ENCODE measurements around the gene ZNF217. TPM values are rescaled to one million over a fixed set of nuclear protein-coding genes. Genes with fewer than 3 reads are reported as not detected.
A peak's percentile ranks its signal among the peaks of the same experiment; 100 is the strongest.
"Not testable (repeated sequence)": the region's sequence is repeated elsewhere in the genome, so short reads cannot be mapped to it uniquely, and the experiment has no call there.

The ZNF217 gene
- total RNA-seq, 1 experiment from 2014 or later = 42.8 TPM

DNA sequence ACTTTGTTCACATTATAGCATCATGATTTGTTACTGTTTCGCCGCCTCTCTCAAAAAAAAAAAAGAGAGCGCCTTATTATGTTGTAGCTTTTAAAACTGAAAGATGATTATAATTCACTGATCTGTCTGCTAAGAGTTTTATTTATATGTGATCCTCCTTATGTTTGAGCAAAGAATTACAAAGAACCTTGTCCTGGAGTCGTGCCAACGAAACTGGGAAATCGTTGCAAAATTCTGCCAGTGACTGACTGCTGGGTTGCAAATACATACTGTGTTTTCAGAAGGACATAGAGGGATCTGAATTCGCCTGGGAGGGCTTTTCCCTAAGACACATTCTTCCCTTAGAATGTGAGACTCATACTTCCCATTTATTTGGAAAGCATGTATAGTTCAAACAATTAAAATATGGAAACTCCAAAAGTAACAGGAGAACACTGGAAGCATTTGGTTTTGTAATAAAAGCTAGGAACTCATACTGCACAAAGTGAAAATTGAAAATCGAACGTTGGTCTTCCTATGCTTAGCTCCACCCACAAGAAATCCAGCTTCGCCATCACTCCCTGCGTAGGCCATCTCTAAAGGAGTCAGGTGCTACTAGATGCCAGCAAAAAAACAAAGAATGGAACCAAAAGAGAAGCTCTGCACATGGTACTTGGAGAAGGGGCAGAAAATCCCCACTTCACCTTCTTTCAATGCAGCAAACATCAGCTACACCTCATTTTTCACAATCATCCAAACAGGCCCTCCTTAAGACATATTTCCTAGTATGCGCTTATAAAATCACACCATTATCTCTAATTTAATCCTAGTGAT is 2.8 kb upstream of the ZNF217 start:
- not testable (repeated sequence) for H3K36me3 ChIP-seq; H3K27ac ChIP-seq; DNase-seq; H3K4me3 ChIP-seq; H3K27me3 ChIP-seq; H3K9me3 ChIP-seq (replicated peaks); H3K4me1 ChIP-seq

GRCh38 chr20:53595742-53596141 is 2.1 kb upstream of the ZNF217 start:
- H3K9me3 ChIP-seq (replicated peaks); H3K4me3 ChIP-seq; H3K36me3 ChIP-seq; H3K27me3 ChIP-seq; H3K4me1 ChIP-seq; H3K27ac ChIP-seq; DNase-seq: not testable (repeated sequence)

- Histone ChIP-seq H3K4me3 (peak overlapping the region; percentile 97), H3K4me1 (peaks cover 3% of the 10 kb centered on the region), H3K9me3 (replicated peaks) (no peaks in the 10 kb centered on the region), H3K36me3 (peaks cover 2% of the 10 kb centered on the region; the same call in 1 of the 2 replicates), H3K27me3 (no peaks in the 10 kb centered on the region), H3K27ac (peak overlapping the region; percentile 79)
- no peak for DNase-seq
Observed at GRCh38 chr20:53595018-53595378, 1.4 kb upstream of the ZNF217 start.

DNA sequence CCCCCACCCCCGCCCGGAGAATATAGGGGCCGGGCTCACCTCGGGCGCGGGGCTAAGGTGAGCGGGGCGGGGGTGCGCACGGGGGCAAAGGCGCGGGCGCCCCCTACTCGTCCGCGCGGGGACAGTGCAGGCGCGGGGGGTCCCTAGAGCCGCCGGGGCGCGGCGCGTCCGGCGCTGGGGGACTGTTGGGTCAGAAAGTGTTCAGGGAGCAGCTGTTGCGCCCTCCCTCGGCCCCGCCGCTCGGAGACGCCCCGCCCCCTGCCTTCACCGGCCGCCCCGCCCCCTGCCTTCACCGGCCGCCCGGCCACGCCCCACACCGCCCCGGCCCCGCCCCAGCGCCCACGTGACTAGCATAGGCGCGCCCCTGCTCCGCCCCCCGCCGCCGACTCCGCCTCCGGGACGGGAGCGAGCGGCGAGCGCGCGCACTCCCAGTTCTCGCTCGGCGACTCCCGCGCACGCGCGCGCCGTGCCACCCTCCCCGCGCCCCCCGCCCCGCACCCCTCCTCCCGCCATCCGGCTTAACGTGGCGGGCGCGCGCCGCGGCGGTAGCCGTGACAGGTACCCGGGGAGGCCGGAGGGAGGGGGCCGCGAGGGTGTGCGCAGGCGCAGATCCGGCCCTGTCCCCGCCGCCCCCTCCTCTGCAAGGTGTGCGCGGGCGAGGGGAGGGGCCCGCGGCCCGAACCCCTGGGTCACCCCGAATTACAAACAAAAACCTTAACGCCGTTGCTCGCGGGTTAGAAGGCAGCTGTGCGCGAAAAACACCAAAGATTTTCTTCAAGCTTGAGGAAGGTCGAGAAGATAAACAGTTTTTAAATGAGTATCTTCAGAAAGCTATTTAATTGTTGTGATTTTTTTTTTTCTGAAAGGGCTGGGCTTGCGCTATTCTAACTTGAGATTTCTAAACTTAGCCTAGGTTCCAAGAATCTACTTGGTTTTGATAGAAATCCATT is 704 bp upstream of the ZNF217 start:
- peaks cover 3% of the 10 kb centered on the region; the same call in 1 of the 2 replicates for H3K36me3 ChIP-seq
- peaks cover 8% of the 10 kb centered on the region for H3K4me1 ChIP-seq
- H3K27ac ChIP-seq = peak overlapping the region; percentile 81
- no peaks in the 10 kb centered on the region for H3K27me3 ChIP-seq
- no peaks in the 10 kb centered on the region for H3K9me3 ChIP-seq (replicated peaks)
- peak overlapping the region; percentile 99 for H3K4me3 ChIP-seq
- peak; percentile 98 for DNase-seq

DNA sequence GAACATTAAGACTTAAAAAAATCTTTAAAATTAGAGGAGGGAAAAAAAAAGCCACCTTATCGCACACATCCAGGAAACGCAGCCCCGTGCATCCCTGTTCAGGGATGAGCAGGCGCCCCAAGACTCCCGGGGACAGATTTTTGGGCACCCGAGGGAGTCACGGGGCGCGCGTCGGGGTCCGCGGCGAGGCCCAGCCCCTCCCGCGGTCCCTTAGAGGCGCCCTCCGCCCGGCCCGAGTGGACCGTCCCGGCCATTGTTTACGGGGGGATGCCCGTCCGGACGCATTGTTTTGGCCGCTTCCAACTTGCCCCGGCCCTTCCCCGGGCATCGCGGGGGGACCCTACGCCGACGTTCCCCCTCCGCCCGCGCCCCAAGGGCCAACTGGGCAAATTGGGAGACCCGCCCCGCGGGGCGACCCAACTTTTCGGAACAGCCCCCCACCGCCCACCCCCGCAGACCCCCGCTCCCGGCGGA is 610 bp downstream of the ZNF217 start:
- Histone ChIP-seq H3K27me3 (no peaks in the 10 kb centered on the region), H3K36me3 (peaks cover 3% of the 10 kb centered on the region; the same call in 1 of the 2 replicates), H3K9me3 (replicated peaks) (no peaks in the 10 kb centered on the region), H3K4me3 (peak overlapping the region; percentile 99), H3K4me1 (peaks cover 14% of the 10 kb centered on the region), H3K27ac (peak overlapping the region; percentile 96)
- peak; percentile 52 to 61 for DNase-seq

GRCh38 chr20:53592454-53592991 is 1.1 kb downstream of the ZNF217 start:
- peak; percentile 84 to 86 for DNase-seq
- H3K4me3 ChIP-seq = peak overlapping the region; percentile 99
- peaks cover 14% of the 10 kb centered on the region for H3K4me1 ChIP-seq
- not testable (repeated sequence) for H3K9me3 ChIP-seq (replicated peaks); H3K36me3 ChIP-seq; H3K27me3 ChIP-seq
- peak overlapping the region; percentile 96 for H3K27ac ChIP-seq

DNA sequence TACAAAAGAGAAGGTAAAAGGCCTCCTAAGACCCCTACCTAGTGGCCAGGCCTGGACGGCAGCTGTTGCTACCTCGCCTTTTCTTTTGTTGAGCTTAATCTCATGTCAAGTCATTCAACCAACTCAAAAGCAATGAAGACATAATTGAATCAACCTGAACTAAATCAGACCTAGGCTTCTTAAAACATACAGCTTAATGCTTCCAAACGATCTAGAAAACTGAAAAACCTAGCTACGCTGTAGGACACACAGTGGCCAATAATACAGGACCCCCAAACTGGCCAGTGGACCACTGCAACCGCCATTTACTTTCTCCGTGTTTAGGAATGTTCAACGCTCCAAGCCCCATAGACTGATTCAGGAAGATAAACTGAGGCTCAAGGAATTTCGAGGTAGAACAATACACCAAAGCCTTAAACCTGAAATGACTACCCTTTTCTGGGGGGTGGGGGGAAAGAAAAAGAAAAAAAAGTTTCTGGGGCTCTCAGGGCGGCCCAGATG is 1.6 kb downstream of the ZNF217 start:
- peak overlapping the region; percentile 96 for H3K27ac ChIP-seq

GRCh38 chr20:53591206-53591741 is 2.4 kb downstream of the ZNF217 start:
- DNase-seq; H3K36me3 ChIP-seq; H3K27ac ChIP-seq; H3K27me3 ChIP-seq; H3K9me3 ChIP-seq (replicated peaks): not testable (repeated sequence)
- Histone ChIP-seq H3K4me3 (peak overlapping the region; percentile 99), H3K4me1 (peaks cover 14% of the 10 kb centered on the region)

More for the DNA sequence above, 1.6 kb downstream of the ZNF217 start:
- Histone ChIP-seq H3K4me1 (peaks cover 14% of the 10 kb centered on the region), H3K4me3 (peak overlapping the region; percentile 99)
- H3K27me3 ChIP-seq; H3K36me3 ChIP-seq; H3K9me3 ChIP-seq (replicated peaks): not testable (repeated sequence)
- peak; percentile 38 to 54 for DNase-seq

DNA sequence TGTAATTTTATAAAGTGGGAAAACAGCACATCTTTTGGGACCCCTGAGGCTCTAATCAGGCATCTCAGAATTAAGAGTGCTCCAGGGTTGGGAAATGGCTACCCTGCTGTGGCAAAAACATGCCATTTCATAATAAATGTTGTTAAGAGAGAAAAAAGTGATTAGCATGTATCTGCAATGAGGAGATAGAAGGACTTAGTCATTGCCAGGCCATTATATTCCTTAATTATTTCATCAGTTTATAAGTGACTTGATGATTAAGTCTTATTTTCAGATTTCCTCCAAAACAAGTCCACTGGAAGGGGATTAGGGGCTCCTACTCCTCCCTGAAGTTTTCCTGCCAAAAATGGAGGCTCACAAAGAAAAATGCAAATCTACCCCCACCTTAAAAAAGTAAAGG is 3.0 kb downstream of the ZNF217 start:
- H3K36me3 ChIP-seq; H3K9me3 ChIP-seq (replicated peaks); H3K4me3 ChIP-seq; H3K27me3 ChIP-seq; H3K27ac ChIP-seq: not testable (repeated sequence)
- peaks cover 14% of the 10 kb centered on the region for H3K4me1 ChIP-seq
- DNase-seq = peak in 1 of 2 experiments; percentile 0

- peak overlapping the region; percentile 35; the same call in 1 of the 2 replicates for H3K27ac ChIP-seq
Observed at GRCh38 chr20:53590122-53590521, 3.5 kb downstream of the ZNF217 start.

GRCh38 chr20:53589321-53590065 is 4.1 kb downstream of the ZNF217 start:
- H3K36me3 ChIP-seq; DNase-seq; H3K9me3 ChIP-seq (replicated peaks); H3K27me3 ChIP-seq: not testable (repeated sequence)
- Histone ChIP-seq H3K27ac (peak overlapping the region; percentile 35; the same call in 1 of the 2 replicates), H3K4me1 (peaks cover 14% of the 10 kb centered on the region), H3K4me3 (peak overlapping the region; percentile 24)

More at GRCh38 chr20:53590122-53590521, 3.5 kb downstream of the ZNF217 start:
- not testable (repeated sequence) for H3K27me3 ChIP-seq; H3K4me3 ChIP-seq; H3K9me3 ChIP-seq (replicated peaks); H3K36me3 ChIP-seq; DNase-seq
- H3K4me1 ChIP-seq = peaks cover 14% of the 10 kb centered on the region

GRCh38 chr20:53587157-53587703 is 6.4 kb downstream of the ZNF217 start:
- not testable (repeated sequence) for H3K4me3 ChIP-seq; H3K9me3 ChIP-seq (replicated peaks); DNase-seq; H3K27me3 ChIP-seq; H3K27ac ChIP-seq
- Histone ChIP-seq H3K4me1 (peaks cover 14% of the 10 kb centered on the region), H3K36me3 (peaks cover 12% of the 10 kb centered on the region)

- no peaks in the 10 kb centered on the region for H3K9me3 ChIP-seq (replicated peaks)
- no peaks in the 10 kb centered on the region for H3K27me3 ChIP-seq
- H3K27ac ChIP-seq = no peak overlapping the region
- peaks cover 16% of the 10 kb centered on the region for H3K36me3 ChIP-seq
- no peak overlapping the region for H3K4me3 ChIP-seq
- no peak for DNase-seq
- peaks cover 14% of the 10 kb centered on the region for H3K4me1 ChIP-seq
Observed at GRCh38 chr20:53586640-53587039, 7.0 kb downstream of the ZNF217 start.
